GM12872 (cell line): ENCODE results near the gene MLH3.

Experiments used
- TF ChIP-seq, protein P1 (sequence below): IDR thresholded peaks from 3 replicates; pipeline ENCODE4 v1.5.1; 2011; ENCODE audit warnings: low read depth, mild to moderate bottlenecking, low read length, moderate library complexity; ENCODE audit not compliant: insufficient read depth

The MLH3 gene

DNA sequence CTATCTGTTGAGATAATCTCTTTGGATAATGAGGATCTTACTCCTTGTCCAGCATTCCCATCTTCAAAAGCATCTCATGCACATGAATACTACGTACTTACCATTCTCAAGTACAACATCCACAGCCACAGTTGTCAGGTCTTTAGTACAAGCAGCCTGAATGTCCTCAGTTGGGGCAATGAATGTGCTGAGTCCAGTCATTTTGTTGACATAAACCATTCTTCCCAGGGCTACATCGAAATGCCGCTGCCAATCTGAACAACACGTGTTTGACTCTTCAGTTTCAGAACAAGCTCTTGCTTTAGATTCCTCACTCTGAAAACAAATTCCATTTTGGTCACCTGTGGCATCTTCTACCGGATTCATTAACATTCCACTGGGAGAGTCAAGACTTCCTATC, 5.0 kb downstream of the MLH3 start:
- TF ChIP-seq, protein P1, sequence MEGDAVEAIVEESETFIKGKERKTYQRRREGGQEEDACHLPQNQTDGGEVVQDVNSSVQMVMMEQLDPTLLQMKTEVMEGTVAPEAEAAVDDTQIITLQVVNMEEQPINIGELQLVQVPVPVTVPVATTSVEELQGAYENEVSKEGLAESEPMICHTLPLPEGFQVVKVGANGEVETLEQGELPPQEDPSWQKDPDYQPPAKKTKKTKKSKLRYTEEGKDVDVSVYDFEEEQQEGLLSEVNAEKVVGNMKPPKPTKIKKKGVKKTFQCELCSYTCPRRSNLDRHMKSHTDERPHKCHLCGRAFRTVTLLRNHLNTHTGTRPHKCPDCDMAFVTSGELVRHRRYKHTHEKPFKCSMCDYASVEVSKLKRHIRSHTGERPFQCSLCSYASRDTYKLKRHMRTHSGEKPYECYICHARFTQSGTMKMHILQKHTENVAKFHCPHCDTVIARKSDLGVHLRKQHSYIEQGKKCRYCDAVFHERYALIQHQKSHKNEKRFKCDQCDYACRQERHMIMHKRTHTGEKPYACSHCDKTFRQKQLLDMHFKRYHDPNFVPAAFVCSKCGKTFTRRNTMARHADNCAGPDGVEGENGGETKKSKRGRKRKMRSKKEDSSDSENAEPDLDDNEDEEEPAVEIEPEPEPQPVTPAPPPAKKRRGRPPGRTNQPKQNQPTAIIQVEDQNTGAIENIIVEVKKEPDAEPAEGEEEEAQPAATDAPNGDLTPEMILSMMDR = no peak

DNA sequence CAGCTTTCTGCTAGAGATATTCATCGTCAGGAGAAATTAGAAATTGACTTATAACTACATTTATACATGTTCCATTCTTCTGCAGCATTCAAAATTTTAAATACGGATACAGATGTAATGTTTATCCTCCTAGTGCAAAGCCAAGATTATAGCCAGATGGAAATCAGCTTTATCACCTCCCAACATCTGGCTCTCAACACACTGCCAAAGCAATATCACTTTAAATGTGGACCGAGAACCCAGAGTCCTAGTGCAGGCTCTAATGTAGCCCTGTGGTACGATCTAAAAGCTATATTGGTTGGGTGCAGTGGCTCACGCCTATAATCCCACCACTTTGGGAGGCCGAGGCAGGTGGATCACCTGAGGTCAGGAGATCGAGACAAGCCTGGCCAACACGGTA, 6.5 kb downstream of the MLH3 start:
- TF ChIP-seq, protein P1 = no peak

DNA sequence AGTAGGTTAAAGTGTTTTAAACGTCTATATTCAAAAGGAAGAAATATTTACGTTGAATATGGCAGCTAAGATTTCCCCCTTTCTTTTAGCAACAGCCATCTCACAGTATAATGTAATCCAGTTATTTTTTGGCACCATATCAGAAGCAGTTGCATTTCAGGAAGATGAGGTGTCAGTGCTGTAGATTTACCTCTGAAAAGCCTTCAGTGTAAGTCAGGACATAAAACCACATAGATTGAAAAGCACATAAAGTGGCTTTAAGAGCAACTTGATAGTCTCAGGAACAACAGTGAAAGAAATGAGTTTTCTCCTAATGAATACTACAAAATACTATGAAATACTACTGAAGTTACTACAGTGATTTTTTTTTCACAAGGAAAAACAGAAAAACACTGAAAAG, 6.9 kb downstream of the MLH3 start:
- TF ChIP-seq, protein P1 = no peak

DNA sequence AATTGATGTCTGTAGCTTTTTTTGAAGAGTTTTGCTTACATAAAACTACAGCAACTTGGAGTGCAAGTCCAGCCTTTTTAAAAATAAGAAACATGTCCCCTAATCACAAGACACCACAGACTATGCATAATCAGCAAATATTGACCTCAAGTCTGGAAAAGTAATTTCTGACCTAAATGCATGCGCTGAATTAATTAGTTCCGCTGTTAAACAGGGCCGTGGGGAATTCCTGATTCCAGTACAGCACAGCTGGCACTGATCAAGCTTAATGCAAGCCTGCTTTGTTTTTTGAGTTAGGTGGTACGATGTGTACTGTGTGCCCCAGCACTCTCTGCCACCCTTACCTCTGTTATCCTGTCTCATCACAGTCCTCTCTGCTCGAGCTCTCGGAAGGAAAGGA, 9.2 kb downstream of the MLH3 start:
- TF ChIP-seq, protein P1 = no peak

DNA sequence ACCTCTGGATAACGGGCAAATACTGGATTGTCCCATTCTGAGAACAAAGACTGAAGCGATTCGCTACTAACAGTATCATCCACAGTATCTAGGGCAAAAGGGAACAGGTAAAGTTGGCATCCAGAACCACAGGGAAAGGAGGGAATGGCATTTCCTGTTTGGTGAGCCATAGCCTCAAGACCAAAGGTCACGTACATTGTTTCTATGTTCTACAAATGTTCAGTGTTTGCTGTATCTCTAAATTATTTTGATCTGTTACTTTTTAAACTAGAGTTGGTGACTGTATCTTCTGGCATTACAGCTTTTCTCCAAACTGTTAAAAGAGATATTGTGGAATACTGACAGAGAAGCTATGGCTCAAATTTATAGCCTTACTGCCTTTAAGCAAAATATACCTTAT, 9.7 kb downstream of the MLH3 start:
- TF ChIP-seq, protein P1 = no peak

DNA sequence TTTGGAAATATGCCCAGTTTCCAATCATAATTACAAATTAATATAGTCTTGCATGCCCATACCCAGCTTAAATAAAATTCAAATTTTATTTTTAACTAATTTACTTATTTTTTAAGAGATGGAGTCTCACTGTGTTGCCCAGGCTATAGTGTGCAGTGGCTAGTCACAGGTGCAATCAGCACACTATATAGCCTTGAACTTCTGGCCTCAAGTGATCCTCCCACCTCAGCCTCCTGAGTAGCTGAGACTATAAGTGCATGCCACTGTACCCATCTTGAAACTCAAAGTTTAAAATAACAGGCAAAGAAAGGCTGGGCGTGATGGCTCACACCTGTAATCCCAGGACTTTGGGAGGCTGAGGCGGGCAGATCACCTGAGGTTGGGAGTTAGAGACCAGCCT, 10.3 kb downstream of the MLH3 start:
- TF ChIP-seq, protein P1 = no peak

DNA sequence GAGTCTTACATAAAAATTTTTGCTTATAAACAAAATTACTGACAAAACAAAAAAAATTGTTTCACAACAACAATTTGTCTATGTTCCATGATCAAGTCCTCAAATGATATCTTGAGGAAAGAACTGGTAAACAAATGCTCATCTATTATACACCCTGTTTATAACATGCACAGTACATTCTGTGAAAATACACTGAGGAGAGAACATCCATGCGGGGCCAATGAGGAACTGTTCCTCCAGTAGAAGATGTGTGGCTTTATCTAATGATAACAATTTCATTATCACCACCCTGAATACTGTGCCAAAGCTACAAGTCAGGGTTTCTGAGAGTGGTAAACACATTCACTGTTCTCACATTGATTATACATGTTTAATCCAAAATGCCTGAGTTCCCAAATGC, 10.8 kb downstream of the MLH3 start:
- TF ChIP-seq, protein P1 = no peak

DNA sequence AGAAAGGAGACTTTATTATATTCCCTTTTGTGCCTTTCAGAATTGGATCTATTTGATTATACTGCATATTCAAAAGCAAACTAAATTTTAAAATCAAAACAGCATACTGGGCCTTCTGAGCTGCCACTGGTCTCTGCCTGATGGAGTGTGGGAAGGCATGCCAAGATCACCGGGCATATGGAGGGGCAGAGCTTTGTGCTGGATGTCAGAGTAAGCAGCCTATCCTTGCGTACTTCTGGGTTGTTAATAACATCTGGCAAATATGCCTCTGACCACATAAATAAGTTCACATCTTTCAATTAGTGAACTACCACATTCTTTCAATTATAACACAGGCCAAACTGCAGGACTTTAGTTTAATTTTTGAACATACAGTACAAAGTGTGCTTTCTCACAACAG, 18.3 kb downstream of the MLH3 start:
- TF ChIP-seq, protein P1 = no peak
